SH-SY5Y (cell line): ENCODE results near the gene PLB1.

Experiments used
- GATA2 ChIP-seq: IDR thresholded peaks from 2 replicates; pipeline ENCODE4 v1.6.1; 2011; ENCODE audit warnings: mild to moderate bottlenecking, low read depth, low read length
- GATA3 ChIP-seq: IDR thresholded peaks from 2 replicates; pipeline ENCODE4 v1.6.1; 2011; ENCODE audit warnings: low read depth, mild to moderate bottlenecking, low read length, moderate library complexity

The PLB1 gene

GRCh38 chr2:28567061-28567471, 71.2 kb downstream of the PLB1 start:
- no peak for TF ChIP-seq GATA2
- no peak for TF ChIP-seq GATA3

GRCh38 chr2:28568036-28568435, 72.2 kb downstream of the PLB1 start:
- no peak for TF ChIP-seq GATA3
- no peak for TF ChIP-seq GATA2

- no peak for TF ChIP-seq GATA2
- TF ChIP-seq GATA3 = no peak
These were observed 72.7 kb downstream of the PLB1 start for GRCh38 chr2:28568533-28568932.

GRCh38 chr2:28570431-28570830, 74.6 kb downstream of the PLB1 start:
- TF ChIP-seq GATA3 (no peak), GATA2 (no peak)

- TF ChIP-seq GATA2 (no peak), GATA3 (no peak)
These were observed 80.9 kb downstream of the PLB1 start for GRCh38 chr2:28576714-28577113.

GRCh38 chr2:28577791-28578680, 82.2 kb downstream of the PLB1 start:
- no peak for TF ChIP-seq GATA3
- TF ChIP-seq GATA2 = no peak

- TF ChIP-seq GATA2 = no peak
- TF ChIP-seq GATA3 = no peak
These were observed 82.9 kb downstream of the PLB1 start for GRCh38 chr2:28578774-28579173.

- TF ChIP-seq GATA2 = no peak
- no peak for TF ChIP-seq GATA3
These were observed 83.7 kb downstream of the PLB1 start for GRCh38 chr2:28579606-28580005.

- TF ChIP-seq GATA2 (no peak), GATA3 (no peak)
These were observed 84.2 kb downstream of the PLB1 start for GRCh38 chr2:28580078-28580477.

GRCh38 chr2:28581312-28581711, 85.5 kb downstream of the PLB1 start:
- TF ChIP-seq GATA3 = no peak
- TF ChIP-seq GATA2 = no peak

- TF ChIP-seq GATA3 (no peak), GATA2 (no peak)
These were observed 86.3 kb downstream of the PLB1 start for GRCh38 chr2:28582152-28582551.

GRCh38 chr2:28582595-28582994, 86.7 kb downstream of the PLB1 start:
- no peak for TF ChIP-seq GATA3
- no peak for TF ChIP-seq GATA2

- TF ChIP-seq GATA2 = no peak
- no peak for TF ChIP-seq GATA3
These were observed 88.2 kb downstream of the PLB1 start for GRCh38 chr2:28583899-28584553.

GRCh38 chr2:28586867-28587266, 91.0 kb downstream of the PLB1 start:
- TF ChIP-seq GATA3 (no peak), GATA2 (no peak)
